IgD-negative memory B cell (primary cell): ENCODE measurements around the gene LYPD5. TPM values are rescaled to one million over a fixed set of nuclear protein-coding genes. Genes with fewer than 3 reads are reported as not detected.
A peak's percentile ranks its signal among the peaks of the same experiment; 100 is the strongest.
"Not testable (repeated sequence)": the region's sequence is repeated elsewhere in the genome, so short reads cannot be mapped to it uniquely, and the experiment has no call there.

ENCODE experiments used
- H3K27ac Mint-ChIP-seq, 3 donors: one replicate each; pipeline ENCODE4 v1.8.0; 2020 to 2022; ENCODE audit warnings: mild to moderate bottlenecking in 3 of 3, mixed read lengths in 3 of 3, moderate library complexity in 1 of 3
- H3K27me3 Mint-ChIP-seq: one replicate; pipeline ENCODE4 v1.8.0; 2021; ENCODE audit warnings: mixed read lengths
- H3K36me3 Mint-ChIP-seq: one replicate; pipeline ENCODE4 v1.8.0; 2020; ENCODE audit warnings: mild to moderate bottlenecking, mixed read lengths
- H3K4me1 Mint-ChIP-seq, 3 donors: one replicate each; pipeline ENCODE4 v1.8.0; 2020 to 2022; ENCODE audit warnings: mixed read lengths in 3 of 3, mild to moderate bottlenecking in 1 of 3
- H3K4me3 Mint-ChIP-seq, 4 donors: one replicate each; pipeline ENCODE4 v1.8.0; 2020 to 2022; ENCODE audit warnings: mild to moderate bottlenecking in 4 of 4, mixed read lengths in 4 of 4, moderate library complexity in 3 of 4
- H3K9me3 Mint-ChIP-seq, 3 donors: one replicate each; pipeline ENCODE4 v1.8.0; 2020 to 2021; ENCODE audit warnings: mixed read lengths in 3 of 3, mild to moderate bottlenecking in 1 of 3
- polyA plus RNA-seq: library from polyadenylated mRNA; unstranded; fragments of 300-500 nt; fragmentation: Illumina TruSeq; gene quantifications from one replicate; pipeline ENCODE4 v1.2.3, GENCODE V29; 2021

LYPD5 gene
- polyA plus RNA-seq, 1 donor from 2014 or later = not detected

GRCh38 chr19:43777163-43777695 lies 25.0 kb downstream of the LYPD5 start:
- Mint-ChIP-seq H3K27ac (peak overlapping the region; percentile 96 to 99 (median 96)), H3K4me3 (peak overlapping the region; percentile 97 to 99 (median 98)), H3K27me3 (no peaks in the 10 kb centered on the region), H3K9me3 (no peaks in the 10 kb centered on the region), H3K4me1 (peaks cover 29 to 49% (median 39%) of the 10 kb centered on the region in 3 donors), H3K36me3 (peaks cover 7% of the 10 kb centered on the region)

DNA sequence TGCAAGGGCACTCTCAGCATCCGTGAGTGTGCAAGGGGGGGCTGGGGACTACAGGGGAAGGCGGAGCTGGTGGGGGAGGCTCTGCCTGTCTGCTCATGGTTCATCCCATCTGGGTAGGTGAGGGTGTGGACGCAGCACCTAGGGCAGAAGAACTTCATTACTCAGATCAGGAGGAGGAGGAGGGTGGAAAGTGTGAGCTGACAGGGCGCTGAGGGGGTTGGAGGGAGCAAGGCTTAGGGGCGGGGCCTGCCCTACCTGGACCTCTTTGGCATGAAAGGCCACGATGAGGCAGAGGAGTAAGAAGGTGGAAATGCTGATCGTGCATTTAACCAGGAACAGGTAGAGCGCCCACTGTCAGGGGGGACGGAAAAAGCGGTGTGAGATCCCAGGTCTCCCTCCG lies 26.0 kb downstream of the LYPD5 start:
- peaks cover 7% of the 10 kb centered on the region for H3K36me3 Mint-ChIP-seq
- H3K27me3 Mint-ChIP-seq = no peaks in the 10 kb centered on the region
- no peaks in the 10 kb centered on the region for H3K9me3 Mint-ChIP-seq
- H3K27ac Mint-ChIP-seq = peak overlapping the region; percentile 96 to 99 (median 96)
- peak overlapping the region; percentile 97 to 99 (median 98) for H3K4me3 Mint-ChIP-seq
- peaks cover 29 to 42% (median 31%) of the 10 kb centered on the region in 3 donors for H3K4me1 Mint-ChIP-seq

GRCh38 chr19:43775299-43775890 lies 26.9 kb downstream of the LYPD5 start:
- Mint-ChIP-seq H3K9me3 (no peaks in the 10 kb centered on the region), H3K27me3 (no peaks in the 10 kb centered on the region), H3K36me3 (peaks cover 7% of the 10 kb centered on the region), H3K4me1 (peaks cover 28 to 38% (median 28%) of the 10 kb centered on the region in 3 donors), H3K27ac (peak overlapping the region; percentile 96 to 99 (median 96)), H3K4me3 (peak overlapping the region in 3 of 4 donors; percentile 39 to 97 (median 97))

DNA sequence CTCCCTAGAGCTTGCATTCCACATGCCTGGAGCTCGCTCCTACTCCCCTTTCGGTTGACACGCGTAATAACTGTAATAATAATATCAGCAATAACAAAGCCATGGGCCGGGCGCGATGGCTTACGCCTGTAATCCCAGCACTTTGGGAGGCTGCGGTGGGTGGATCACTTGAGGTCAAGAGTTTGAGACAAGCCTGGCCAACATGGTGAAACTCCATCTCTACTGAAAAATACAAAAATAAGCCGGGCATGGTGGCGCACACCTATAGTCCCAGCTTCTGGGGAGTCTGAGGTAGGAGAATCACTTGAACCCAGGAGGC lies 27.3 kb downstream of the LYPD5 start:
- H3K4me1 Mint-ChIP-seq = peaks cover 29 to 38% (median 30%) of the 10 kb centered on the region in 3 donors
- peak overlapping the region in 2 of 3 donors; percentile 71 to 96 for H3K27ac Mint-ChIP-seq
- peak overlapping the region in 2 of 4 donors; percentile 53 to 97 for H3K4me3 Mint-ChIP-seq
- H3K27me3 Mint-ChIP-seq, H3K9me3 Mint-ChIP-seq, H3K36me3 Mint-ChIP-seq: not testable (repeated sequence)

GRCh38 chr19:43774103-43774939 lies 27.9 kb downstream of the LYPD5 start:
- Mint-ChIP-seq H3K36me3 (peaks cover 7% of the 10 kb centered on the region), H3K27me3 (no peaks in the 10 kb centered on the region), H3K9me3 (no peaks in the 10 kb centered on the region), H3K4me1 (peaks cover 30 to 38% (median 30%) of the 10 kb centered on the region in 3 donors), H3K27ac (peak overlapping the region in 2 of 3 donors; percentile 71 to 96), H3K4me3 (peak overlapping the region in 3 of 4 donors; percentile 57 to 97 (median 76))

- no peaks in the 10 kb centered on the region for H3K27me3 Mint-ChIP-seq
- H3K36me3 Mint-ChIP-seq = peaks cover 7% of the 10 kb centered on the region
- H3K4me1 Mint-ChIP-seq = peaks cover 30 to 36% (median 30%) of the 10 kb centered on the region in 3 donors
- peak overlapping the region in 1 of 3 donors; percentile 71 for H3K27ac Mint-ChIP-seq
- H3K4me3 Mint-ChIP-seq = peak overlapping the region in 3 of 4 donors; percentile 57 to 76 (median 71)
- no peaks in the 10 kb centered on the region for H3K9me3 Mint-ChIP-seq
Observed at GRCh38 chr19:43773725-43774102, 28.5 kb downstream of the LYPD5 start.

GRCh38 chr19:43769256-43769655 lies 33.0 kb downstream of the LYPD5 start:
- Mint-ChIP-seq H3K9me3 (no peaks in the 10 kb centered on the region), H3K36me3 (peaks cover 7% of the 10 kb centered on the region), H3K4me3 (no peak overlapping the region), H3K27me3 (no peaks in the 10 kb centered on the region), H3K27ac (peak overlapping the region in 1 of 3 donors; percentile 85), H3K4me1 (peaks cover 31 to 38% (median 32%) of the 10 kb centered on the region in 3 donors)

DNA sequence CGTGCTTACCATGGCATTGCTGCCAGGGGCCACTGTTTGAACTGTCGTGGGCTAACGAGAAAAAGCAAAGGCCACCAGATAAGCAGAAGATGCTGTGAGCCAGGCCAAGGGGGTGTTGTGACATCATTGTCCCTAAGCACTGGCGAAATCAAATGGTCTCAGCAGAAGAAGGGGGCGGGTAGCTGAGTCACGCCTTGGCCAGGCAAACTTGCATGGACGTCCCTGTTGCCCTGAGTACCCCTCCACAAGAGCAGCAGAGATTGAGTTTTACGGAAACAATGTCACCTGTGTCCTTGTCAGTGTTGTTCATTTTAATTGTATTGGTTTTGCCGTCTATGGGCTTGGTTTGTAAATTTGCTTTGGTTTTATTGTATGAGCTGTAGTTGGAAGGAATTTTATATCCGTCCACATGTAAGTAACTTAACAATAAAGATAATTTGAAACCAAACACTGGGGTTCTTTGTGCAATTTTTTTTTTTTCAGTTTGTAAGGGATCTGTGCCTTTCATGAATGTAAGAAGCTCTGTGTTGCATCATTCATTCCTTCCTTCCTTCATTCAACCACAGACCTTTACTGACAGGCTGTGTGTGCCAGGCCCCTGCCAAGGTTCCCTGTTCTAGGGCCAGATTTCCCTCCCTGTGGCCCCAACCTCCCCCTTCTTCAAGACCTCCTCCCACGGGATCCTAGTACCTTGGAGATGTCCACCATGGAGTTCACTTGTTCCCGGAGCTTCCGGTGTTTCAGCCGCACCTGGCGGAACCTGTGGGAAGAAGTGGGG lies 33.8 kb downstream of the LYPD5 start:
- no peaks in the 10 kb centered on the region for H3K9me3 Mint-ChIP-seq
- no peaks in the 10 kb centered on the region for H3K27me3 Mint-ChIP-seq
- peaks cover 7% of the 10 kb centered on the region for H3K36me3 Mint-ChIP-seq
- peak overlapping the region in 1 of 4 donors; percentile 47 for H3K4me3 Mint-ChIP-seq
- H3K4me1 Mint-ChIP-seq = peaks cover 33 to 43% (median 34%) of the 10 kb centered on the region in 3 donors
- peak overlapping the region; percentile 53 to 85 (median 62) for H3K27ac Mint-ChIP-seq

DNA sequence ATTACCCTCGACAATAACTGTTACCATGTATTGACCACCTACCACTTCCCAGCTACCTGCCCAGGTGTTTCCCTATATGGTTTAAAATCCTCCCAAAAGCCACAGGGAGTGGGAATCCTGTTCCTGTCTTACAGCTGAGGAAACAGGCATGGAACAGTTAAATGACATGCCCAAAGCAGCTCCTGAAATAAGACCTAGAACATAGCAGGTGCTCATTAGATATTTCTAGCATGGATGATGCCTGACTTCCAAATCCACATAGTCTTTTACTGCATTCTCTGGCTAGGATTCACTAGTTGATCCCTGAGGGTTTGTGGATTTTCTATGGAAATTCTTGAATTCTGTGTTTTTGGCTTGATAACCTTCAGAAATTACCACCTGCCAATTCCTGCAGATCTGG lies 34.4 kb downstream of the LYPD5 start:
- Mint-ChIP-seq H3K9me3 (no peaks in the 10 kb centered on the region), H3K4me3 (no peak overlapping the region), H3K27me3 (no peaks in the 10 kb centered on the region), H3K36me3 (peaks cover 5% of the 10 kb centered on the region), H3K4me1 (peaks cover 32 to 43% (median 40%) of the 10 kb centered on the region in 3 donors), H3K27ac (peak overlapping the region; percentile 39 to 85 (median 62))

GRCh38 chr19:43767316-43767715 lies 34.9 kb downstream of the LYPD5 start:
- Mint-ChIP-seq H3K27ac (peak overlapping the region; percentile 77 to 94 (median 85)), H3K4me1 (peaks cover 32 to 43% (median 42%) of the 10 kb centered on the region in 3 donors), H3K36me3 (peaks cover 5% of the 10 kb centered on the region), H3K27me3 (no peaks in the 10 kb centered on the region), H3K4me3 (peak overlapping the region in 1 of 4 donors; percentile 12), H3K9me3 (no peaks in the 10 kb centered on the region)

- no peaks in the 10 kb centered on the region for H3K27me3 Mint-ChIP-seq
- H3K27ac Mint-ChIP-seq = peak overlapping the region; percentile 77 to 94 (median 85)
- peaks cover 5% of the 10 kb centered on the region for H3K36me3 Mint-ChIP-seq
- H3K4me1 Mint-ChIP-seq = peaks cover 32 to 44% (median 44%) of the 10 kb centered on the region in 3 donors
- H3K9me3 Mint-ChIP-seq = no peaks in the 10 kb centered on the region
- H3K4me3 Mint-ChIP-seq = peak overlapping the region; percentile 43 to 74 (median 68)
Observed at GRCh38 chr19:43766755-43767043, 35.5 kb downstream of the LYPD5 start.

GRCh38 chr19:43765109-43765876 lies 37.0 kb downstream of the LYPD5 start:
- H3K36me3 Mint-ChIP-seq = peaks cover 5% of the 10 kb centered on the region
- H3K27ac Mint-ChIP-seq = peak overlapping the region; percentile 77 to 94 (median 85)
- peaks cover 28 to 46% (median 46%) of the 10 kb centered on the region in 3 donors for H3K4me1 Mint-ChIP-seq
- no peaks in the 10 kb centered on the region for H3K27me3 Mint-ChIP-seq
- H3K4me3 Mint-ChIP-seq = peak overlapping the region; percentile 43 to 74 (median 66)
- no peaks in the 10 kb centered on the region for H3K9me3 Mint-ChIP-seq

- Mint-ChIP-seq H3K4me3 (peak overlapping the region in 2 of 4 donors; percentile 72 to 74), H3K27ac (peak overlapping the region; percentile 77 to 94 (median 85)), H3K4me1 (peaks cover 27 to 46% (median 45%) of the 10 kb centered on the region in 3 donors)
- H3K36me3 Mint-ChIP-seq, H3K27me3 Mint-ChIP-seq, H3K9me3 Mint-ChIP-seq: not testable (repeated sequence)
Observed at GRCh38 chr19:43764684-43765083, 37.6 kb downstream of the LYPD5 start.

- Mint-ChIP-seq H3K27ac (peak overlapping the region; percentile 62 to 85 (median 84)), H3K4me1 (peaks cover 36 to 55% (median 55%) of the 10 kb centered on the region in 3 donors)
Observed at GRCh38 chr19:43763473-43763939, 38.7 kb downstream of the LYPD5 start.

More at GRCh38 chr19:43763473-43763939, 38.7 kb downstream of the LYPD5 start:
- no peaks in the 10 kb centered on the region for H3K9me3 Mint-ChIP-seq
- H3K36me3 Mint-ChIP-seq = peaks cover 5% of the 10 kb centered on the region
- H3K4me3 Mint-ChIP-seq = peak overlapping the region in 2 of 4 donors; percentile 54 to 75
- no peaks in the 10 kb centered on the region for H3K27me3 Mint-ChIP-seq
